Measurements from ENCODE around the gene PDE7B.
"Not testable (repeated sequence)": the region's sequence is repeated elsewhere in the genome, so short reads cannot be mapped to it uniquely, and the experiment has no call there.

The PDE7B gene

GRCh38 chr6:135852746-135853145, 1.2 kb downstream of the PDE7B start:
- DNase-seq: no peak

DNA sequence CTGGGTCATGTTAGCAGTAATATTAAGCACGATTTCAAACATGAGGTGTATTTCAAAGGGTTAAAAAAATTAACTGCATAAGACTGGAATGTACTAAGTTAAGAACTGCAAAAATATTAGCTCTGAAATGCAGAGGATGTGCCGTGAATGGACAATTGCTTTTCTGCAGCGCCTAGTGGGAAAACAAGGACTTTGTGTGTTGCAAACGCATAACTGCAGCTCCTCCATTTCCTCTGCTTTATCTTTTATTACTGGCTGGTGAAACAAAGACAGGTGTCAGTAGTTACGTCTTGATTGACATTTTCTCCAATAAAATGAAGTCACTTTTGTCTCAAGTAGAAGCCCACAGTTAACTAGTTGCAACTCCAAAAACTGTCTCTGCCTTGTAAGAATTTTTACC, 1.7 kb downstream of the PDE7B start:
- DNase-seq: no peak

DNA sequence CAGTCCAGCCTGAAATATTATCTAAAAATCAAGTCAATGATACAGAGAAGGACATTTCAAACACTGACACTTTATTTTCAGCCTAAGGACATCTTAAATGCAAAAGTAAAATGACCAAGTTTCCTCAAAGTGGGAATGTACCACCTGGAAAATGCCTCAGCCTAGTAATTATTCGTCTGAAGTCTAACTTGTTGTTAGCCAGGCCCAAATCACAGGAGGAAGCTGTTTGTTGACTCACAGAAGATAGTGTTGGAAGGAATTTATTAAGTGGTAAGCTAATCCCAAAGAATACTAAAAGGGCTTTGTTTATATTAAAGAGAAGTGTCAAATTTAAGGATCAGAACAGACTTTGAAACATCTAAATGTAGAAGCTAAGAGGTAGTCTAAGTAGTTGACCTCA, 2.5 kb downstream of the PDE7B start:
- DNase-seq: no peak

GRCh38 chr6:135854799-135855198, 3.3 kb downstream of the PDE7B start:
- no peak for DNase-seq

GRCh38 chr6:135858931-135859330, 7.4 kb downstream of the PDE7B start:
- no peak for DNase-seq

DNA sequence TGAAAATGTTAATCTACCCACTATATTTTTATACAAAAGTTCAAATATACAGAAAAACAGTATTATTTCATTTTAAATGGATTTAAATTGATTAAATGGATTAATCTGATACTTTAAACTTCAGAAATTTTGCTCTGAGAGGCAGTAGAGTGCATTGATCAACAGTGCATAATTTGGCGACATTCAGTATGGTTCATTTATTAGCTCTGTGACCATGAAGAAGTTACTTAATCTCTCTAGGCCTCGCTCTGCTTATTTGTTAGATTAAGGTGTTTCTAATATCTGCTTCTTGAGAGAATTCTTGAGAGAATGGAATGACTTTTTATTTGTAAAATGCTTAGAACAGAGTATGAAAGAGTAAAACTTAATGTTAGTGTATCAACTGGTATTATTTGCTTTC, 8.9 kb downstream of the PDE7B start:
- DNase-seq: no peak

GRCh38 chr6:135861189-135861588, 9.7 kb downstream of the PDE7B start:
- no peak for DNase-seq

- DNase-seq: not testable (repeated sequence)
Observed at GRCh38 chr6:135864929-135865328, 13.4 kb downstream of the PDE7B start.

DNA sequence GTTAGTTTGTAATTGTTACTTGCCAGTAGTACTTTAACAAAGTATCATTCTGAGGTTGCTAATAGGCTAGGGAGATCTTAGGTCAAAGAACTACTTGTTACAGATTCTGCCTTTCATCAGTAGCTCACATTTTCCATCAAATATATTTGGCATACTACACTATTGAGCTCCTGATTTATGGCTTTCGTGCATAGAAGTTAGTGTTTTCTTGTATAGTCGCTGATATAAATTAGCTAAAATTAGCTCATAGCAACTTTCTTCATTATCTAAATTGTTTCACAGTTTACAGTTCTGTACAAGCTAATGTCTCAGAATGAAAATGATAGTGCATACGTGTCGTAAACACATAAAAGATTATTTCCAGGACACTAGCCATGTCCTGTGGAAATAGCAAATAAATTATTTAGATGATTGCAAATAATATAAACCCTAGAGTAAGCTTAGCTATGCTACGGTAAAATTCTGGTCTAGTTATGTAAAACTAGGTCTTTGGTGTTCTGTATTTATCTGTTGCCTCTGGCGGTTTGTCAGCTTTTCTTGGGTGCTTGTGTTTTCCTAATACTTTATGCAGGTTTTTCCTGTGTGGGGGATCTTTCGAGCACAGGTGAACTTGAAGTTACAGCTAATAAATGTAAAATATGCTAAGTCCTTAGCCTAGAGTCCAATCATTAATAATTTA, 15.1 kb downstream of the PDE7B start:
- DNase-seq: no peak

DNA sequence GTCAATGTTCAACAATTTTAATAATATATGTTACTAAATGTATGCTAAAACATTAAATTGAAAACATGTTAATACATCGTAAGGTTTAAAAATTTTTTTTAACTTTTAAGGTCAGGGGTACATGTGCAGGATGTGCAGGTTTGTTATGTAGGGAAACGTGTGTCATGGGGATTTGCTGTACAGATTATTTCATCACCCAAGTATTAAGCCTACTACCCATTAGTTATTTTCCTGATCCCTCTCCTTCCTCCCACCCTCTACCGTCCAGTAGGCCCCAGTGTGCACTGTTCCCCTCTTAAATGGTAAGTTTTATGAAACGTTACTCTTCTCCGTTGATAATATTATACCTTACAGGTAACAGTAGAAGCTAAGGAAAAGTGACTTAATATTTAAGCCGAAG, 15.8 kb downstream of the PDE7B start:
- no peak for DNase-seq

DNA sequence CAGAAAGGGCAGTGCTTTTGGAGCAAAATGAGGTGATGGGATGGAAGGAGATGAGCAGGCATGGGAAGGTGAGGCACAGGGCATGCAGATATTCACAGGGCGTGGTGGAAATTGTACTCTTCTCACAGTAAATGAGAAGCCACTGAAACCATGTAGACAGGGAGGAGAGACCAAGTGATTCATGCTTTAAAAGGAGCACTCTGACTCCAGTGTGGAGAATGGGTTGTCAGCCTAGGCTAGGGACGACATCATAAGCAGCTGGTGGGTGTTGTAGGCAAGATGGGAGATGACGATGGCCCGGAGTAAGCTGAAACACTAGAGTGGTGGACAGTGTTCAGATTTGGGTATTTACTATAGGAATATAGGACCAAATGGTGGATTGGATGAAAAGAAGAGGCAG, 18.4 kb downstream of the PDE7B start:
- DNase-seq: no peak

- no peak for DNase-seq
Observed at GRCh38 chr6:135870722-135871121, 19.2 kb downstream of the PDE7B start.

- no peak for DNase-seq
Observed at GRCh38 chr6:135871296-135871695, 19.8 kb downstream of the PDE7B start.

DNA sequence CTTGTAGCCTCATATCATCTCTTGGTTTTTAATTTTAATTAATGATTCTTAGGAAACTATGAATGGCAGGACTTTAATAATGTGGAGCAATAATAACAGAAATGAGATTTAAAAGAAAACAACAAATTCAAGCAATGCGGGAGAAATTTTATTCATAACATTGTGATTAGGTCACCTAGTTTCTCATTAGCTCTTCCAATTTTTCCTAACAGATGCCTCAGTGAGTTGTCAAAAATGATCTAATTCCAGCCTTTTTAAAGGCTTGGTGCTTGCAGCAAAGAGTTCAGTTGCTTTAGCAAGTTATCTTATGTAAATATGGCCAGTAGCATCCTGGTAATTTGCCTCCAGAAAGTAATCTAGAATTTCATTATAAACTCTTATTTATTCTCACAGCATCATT, 20.4 kb downstream of the PDE7B start:
- no peak for DNase-seq

DNA sequence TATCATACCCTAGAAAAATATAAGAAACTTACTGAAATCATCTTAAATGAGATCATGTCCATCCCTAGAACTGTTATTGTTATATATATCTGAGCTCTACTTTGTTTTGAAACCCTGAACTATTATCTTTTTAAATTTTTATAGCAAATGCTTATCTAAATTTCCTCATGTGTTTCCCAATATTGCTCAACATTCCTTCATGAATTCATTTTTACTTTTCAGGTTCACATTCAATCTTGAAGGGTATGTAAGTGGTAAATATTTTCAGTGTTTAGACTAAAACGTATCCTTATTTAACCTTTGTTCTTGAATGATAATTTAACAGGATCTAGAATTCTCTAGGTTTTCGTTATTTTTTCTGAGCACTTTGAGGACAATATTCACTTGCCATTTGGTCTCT, 23.9 kb downstream of the PDE7B start:
- no peak for DNase-seq

DNA sequence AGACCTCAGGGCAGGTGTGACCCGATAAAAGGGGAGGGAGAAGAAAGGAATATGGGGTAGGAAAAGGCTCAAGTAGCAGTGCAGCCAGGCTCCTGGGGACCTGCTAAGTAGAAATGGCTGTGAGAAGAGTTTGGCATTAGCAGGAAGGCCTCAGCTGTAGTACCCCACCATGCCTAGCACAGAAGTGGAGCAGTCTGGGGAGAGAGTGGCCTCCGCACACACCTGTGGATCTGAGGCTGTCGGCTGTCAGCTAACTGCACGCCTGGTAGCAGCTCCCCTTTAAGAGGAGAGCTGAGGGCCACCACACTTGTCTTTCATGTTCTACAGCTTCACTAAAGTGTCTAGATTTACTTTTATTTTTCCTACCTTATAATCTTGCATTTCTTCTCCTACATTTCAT, 24.6 kb downstream of the PDE7B start:
- no peak for DNase-seq

GRCh38 chr6:135877666-135878065, 26.2 kb downstream of the PDE7B start:
- no peak for DNase-seq

GRCh38 chr6:135880066-135880972, 28.8 kb downstream of the PDE7B start:
- DNase-seq: peak; percentile 71

GRCh38 chr6:135883045-135883444, 31.5 kb downstream of the PDE7B start:
- DNase-seq: no peak

DNA sequence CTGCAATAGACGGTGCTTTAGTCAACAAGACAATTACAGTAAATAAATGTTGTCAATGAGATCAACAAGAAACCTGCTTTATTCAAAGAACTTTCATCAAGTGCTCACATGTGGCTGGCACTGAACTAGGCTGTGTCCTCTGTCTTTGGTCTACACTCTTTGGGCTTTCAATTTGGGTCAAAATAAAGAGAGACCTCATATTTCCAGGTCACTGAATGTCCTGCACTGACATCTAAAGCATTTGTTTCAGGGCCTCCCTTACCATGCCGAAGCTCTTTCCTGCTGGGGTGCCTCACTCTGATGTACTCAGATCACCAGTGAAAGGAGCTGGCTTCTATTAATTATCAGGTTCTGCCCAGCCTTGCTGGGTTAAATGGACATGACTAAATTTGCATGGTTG, 32.0 kb downstream of the PDE7B start:
- no peak for DNase-seq

DNA sequence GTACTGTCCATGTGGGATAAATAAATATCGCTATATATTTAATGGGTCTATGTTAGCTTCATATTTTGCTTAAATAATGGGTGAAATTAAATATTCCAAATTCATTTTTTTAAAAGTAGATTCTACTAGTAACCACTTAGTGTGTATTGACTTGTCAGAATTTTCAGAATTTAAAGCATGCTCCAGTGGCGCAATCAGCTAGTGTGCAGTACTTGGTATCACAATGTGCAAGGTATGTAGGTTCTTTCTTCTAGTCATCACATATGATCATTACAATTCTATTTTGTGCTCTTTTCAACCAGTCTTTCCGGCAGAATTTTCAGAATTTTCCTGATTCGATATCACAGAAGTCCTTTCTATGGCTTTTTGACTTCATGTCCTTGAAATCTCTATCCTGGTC, 32.6 kb downstream of the PDE7B start:
- no peak for DNase-seq

DNA sequence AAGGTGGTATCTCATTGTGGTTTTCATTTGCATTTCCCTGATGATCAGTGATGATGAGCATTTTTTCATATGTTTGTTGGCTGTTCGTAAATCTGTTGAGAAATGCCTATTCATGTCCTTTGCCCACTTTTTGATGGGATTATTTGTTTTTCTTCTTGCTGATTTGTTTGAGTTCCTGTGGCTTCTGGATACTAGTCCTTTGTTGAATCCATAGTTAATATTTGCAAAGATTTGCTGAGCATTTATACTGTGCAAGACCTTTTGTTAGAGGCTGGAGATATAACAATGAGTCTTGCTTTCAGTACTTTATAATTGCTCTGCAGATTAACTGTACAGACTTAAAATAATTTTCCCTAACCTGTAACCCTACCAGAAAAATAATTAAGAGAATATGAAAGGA, 35.6 kb downstream of the PDE7B start:
- no peak for DNase-seq

DNA sequence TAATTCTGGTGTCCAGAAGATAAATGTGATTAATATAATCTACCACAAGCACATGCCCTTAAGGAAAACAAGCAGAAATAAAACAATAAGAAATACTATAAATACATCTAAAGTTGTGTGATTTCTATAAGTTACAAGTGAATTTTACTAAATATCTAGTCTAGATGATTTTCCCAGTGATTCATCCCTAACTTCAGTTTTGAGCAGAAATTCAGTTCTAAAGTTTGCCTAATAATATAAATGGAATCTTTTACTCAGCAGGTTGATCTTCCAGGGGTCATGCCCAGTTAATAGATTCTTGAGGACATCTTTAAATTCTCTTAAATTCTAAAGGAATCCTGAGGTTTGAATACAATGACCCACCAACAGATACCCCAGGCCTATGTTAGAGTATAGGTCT, 37.3 kb downstream of the PDE7B start:
- DNase-seq: no peak

DNA sequence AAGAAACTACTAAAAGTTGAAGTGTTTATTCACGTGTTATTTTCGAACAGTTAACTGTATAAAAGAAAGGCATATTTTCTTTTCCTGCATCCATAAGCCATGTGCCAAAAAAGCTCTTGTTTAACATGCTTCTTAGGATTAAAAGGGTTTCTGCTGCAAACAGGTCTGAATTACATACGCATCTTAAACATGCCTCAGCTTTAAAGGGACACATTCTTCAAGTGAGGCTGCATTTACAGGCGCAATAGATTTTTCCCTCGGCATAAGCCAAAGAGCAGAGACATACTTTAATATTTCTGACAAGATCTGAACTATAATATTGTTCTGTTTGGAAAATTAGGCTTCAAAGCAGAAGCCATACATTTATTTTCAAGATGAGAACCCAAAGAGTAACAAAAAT, 39.4 kb downstream of the PDE7B start:
- DNase-seq: no peak

- DNase-seq: no peak
Observed at GRCh38 chr6:135891710-135892109, 40.2 kb downstream of the PDE7B start.

Measured in CD4-positive, alpha-beta T cell treated with Interleukin-21 for 1 hour (primary cell).